Pancreas (tissue), 10 donors: ENCODE results near the gene SLC27A4. TPM values are rescaled to one million over a fixed set of nuclear protein-coding genes. Genes with fewer than 3 reads are reported as not detected.

Experiments used
- ATAC-seq, 4 donors: fragments of 200-7000 bp; cut with Tn5 transposase; one replicate each; pipeline versions ENCODE4 v1.8.0 to v1.9.1; 2020; ENCODE audit warnings: mild to moderate bottlenecking in 4 of 4, moderate library complexity in 4 of 4
- DNase-seq, 6 donors: peaks; one replicate each; pipeline ENCODE4 v3.0.0-alpha.2; 2020
- FAIRE-seq: peaks from 2 replicates; lab custom pipeline; 2012; peaks lifted over from hg19 to GRCh38; lab: Jason Lieb, UNC
- H3K27ac ChIP-seq, 4 donors: fragments of 200-600 bp; sonication (generic); 1 replicate in 3 of 4; 2 replicates in 1 of 4; pipeline versions ENCODE4 v1.5.0 to v1.8.0; 2020
- H3K27me3 ChIP-seq, 4 donors: fragments of 200-600 bp; one replicate each; pipeline ENCODE4 v1.8.0; 2021
- H3K36me3 ChIP-seq, 3 donors: fragments of 200-600 bp; sonication (generic) in 1 of 3; one replicate each; pipeline versions ENCODE4 v1.5.0 to v1.8.0; 2020 to 2021
- H3K4me1 ChIP-seq, 3 donors: fragments of 200-600 bp; one replicate each; pipeline ENCODE4 v1.8.0; 2021
- H3K4me3 ChIP-seq, 4 donors: fragments of 200-600 bp; sonication (generic) in 2 of 4; one replicate each; pipeline versions ENCODE4 v1.5.0 to v1.8.0; 2020 to 2021
- H3K9me3 ChIP-seq, 4 donors: fragments of 200-600 bp; one replicate each; pipeline ENCODE4 v1.8.0; 2021
- WGBS, 2 donors: extraction: QIAGEN DNeasy Blood & Tissue Kit; methylation state at CpG; one replicate each; pipeline ENCODE4 v1.1.7; 2013; 5-methylcytosine and 5-hydroxymethylcytosine counted together
- intact Hi-C, 3 donors: fragments of 100-400 bp; cut with DNase I; formaldehyde crosslinking; loops; one replicate each; pipeline versions ENCODE4 v1.11.1 to v1.14.2; 2022
- polyA plus RNA-seq, 2 donors: library from polyadenylated mRNA; stranded (reverse); fragments of 200-250 nt; gene quantifications; one replicate each; pipeline ENCODE4 v1.2.3, GENCODE V29; 2013
- total RNA-seq, 6 donors: library from RNA; stranded (reverse); fragmentation: NEBNext Ultra II Directional in 4 of 6; extraction: Animal tissue kit (Norgen Biotek cat#: 25700) in 4 of 6; gene quantifications; one replicate each; pipeline versions ENCODE4 v1.2.1 to v1.2.4, GENCODE V29; 2021 to 2023
- TF ChIP-seq, protein P1 (sequence below), 4 donors: fragments of 200-600 bp; sonication (generic) in 3 of 4; IDR thresholded peaks; one replicate each; pipeline versions ENCODE4 v1.5.0 to v1.8.0; 2021; ENCODE audit warnings: antibody characterized with exemption in 4 of 4
- donor health status: healthy with polysubstance abuse.
- donor health status: DM: no; HTN: no; CAD: no; lungs with moderate emphysema.
- donor health status: DM: no; HTN: no; CAD: no.
- donor health status: control.
- donor health status: control.
- donor health status: Bipolar disorder and iron deficiency.
- donor health status: DM: yes; HTN: yes; CAD: no.
- donor health status: DM: no; HTN: no; CAD: no.
- donor health status: DM: no; HTN: no; CAD: no.
- donor health status: DM: yes; HTN: yes; CAD: no.

Gene SLC27A4
- total and polyA plus RNA-seq, 8 donors, result 9.6 to 32.9 (median 13.2) TPM

DNA sequence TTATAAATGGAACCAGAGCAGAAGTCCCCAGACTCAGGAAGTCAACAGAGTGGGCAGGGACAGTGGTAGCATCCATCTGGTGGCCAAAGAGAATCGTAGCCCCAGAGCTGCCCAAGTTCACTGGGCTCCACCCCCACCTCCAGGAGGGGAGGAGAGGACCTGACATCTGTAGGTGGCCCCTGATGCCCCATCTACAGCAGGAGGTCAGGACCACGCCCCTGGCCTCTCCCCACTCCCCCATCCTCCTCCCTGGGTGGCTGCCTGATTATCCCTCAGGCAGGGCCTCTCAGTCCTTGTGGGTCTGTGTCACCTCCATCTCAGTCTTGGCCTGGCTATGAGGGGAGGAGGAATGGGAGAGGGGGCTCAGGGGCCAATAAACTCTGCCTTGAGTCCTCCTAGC lies 20.5 kb downstream of the SLC27A4 start:
- Histone ChIP-seq H3K27ac (no peak overlapping the region), H3K27me3 (no peaks in the 10 kb centered on the region), H3K4me1 (peaks cover 0 to 7% (median 6%) of the 10 kb centered on the region in 3 donors), H3K4me3 (no peak overlapping the region), H3K9me3 (no peaks in the 10 kb centered on the region), H3K36me3 (no peaks in the 10 kb centered on the region)
- DNase-seq (no peak), ATAC-seq (no peak), FAIRE-seq (no peak)
- intact Hi-C loops, result no loop called here
- TF ChIP-seq, protein P1, sequence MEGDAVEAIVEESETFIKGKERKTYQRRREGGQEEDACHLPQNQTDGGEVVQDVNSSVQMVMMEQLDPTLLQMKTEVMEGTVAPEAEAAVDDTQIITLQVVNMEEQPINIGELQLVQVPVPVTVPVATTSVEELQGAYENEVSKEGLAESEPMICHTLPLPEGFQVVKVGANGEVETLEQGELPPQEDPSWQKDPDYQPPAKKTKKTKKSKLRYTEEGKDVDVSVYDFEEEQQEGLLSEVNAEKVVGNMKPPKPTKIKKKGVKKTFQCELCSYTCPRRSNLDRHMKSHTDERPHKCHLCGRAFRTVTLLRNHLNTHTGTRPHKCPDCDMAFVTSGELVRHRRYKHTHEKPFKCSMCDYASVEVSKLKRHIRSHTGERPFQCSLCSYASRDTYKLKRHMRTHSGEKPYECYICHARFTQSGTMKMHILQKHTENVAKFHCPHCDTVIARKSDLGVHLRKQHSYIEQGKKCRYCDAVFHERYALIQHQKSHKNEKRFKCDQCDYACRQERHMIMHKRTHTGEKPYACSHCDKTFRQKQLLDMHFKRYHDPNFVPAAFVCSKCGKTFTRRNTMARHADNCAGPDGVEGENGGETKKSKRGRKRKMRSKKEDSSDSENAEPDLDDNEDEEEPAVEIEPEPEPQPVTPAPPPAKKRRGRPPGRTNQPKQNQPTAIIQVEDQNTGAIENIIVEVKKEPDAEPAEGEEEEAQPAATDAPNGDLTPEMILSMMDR (IDR thresholded peaks at IDR 0.05), result no peak
- WGBS, 2 donors, result 50 to 77% methylated on average over 2 of the region's 2 CpGs

GRCh38 chr9:128361296-128361985 lies 21.1 kb downstream of the SLC27A4 start:
- FAIRE-seq, result no peak

GRCh38 chr9:128361986-128362646 lies 21.8 kb downstream of the SLC27A4 start:
- TF ChIP-seq, protein P1 (IDR thresholded peaks at IDR 0.05), result peak; percentile 73 to 86 (median 78)
- no peaks in the 10 kb centered on the region for H3K9me3 ChIP-seq
- no peak for FAIRE-seq

More at GRCh38 chr9:128361296-128361985, 21.1 kb downstream of the SLC27A4 start:
- ATAC-seq, result peak; percentile 6 to 20 (median 10)
- Histone ChIP-seq H3K36me3 (no peaks in the 10 kb centered on the region), H3K9me3 (no peaks in the 10 kb centered on the region), H3K27ac (peak overlapping the region in 3 of 4 donors; percentile 12 to 37 (median 17)), H3K27me3 (no peaks in the 10 kb centered on the region), H3K4me1 (peaks cover 0 to 7% (median 6%) of the 10 kb centered on the region in 3 donors), H3K4me3 (peak overlapping the region in 2 of 4 donors; percentile 39 to 59)
- 46 to 53% methylated on average over 14 of the region's 14 CpGs for WGBS, 2 donors
- intact Hi-C loops, result no loop called here
- TF ChIP-seq, protein P1 (IDR thresholded peaks at IDR 0.05), result no peak
- peak in 1 of 6 donors; percentile 39 for DNase-seq

DNA sequence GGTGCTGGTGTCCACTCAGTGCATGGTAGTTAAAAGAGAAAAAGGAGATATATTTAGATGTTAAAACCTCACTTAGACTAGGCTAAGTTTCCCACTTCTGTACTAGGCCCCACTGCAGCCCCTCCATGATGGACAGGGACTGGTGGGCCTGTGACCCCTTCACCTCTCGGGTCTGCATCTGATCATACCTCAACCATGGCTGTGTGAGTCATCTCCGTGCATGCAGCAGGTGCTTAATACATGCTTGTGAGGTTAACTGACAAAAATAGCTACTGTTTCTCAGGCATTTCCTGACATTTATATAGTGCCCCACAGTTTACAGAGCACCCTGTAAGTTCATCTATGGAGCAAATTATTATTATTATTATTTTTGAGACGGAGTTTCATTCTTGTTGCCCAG lies 22.4 kb downstream of the SLC27A4 start:
- Histone ChIP-seq H3K9me3 (no peaks in the 10 kb centered on the region), H3K4me3 (no peak overlapping the region), H3K27me3 (no peaks in the 10 kb centered on the region), H3K4me1 (peaks cover 0 to 7% (median 6%) of the 10 kb centered on the region in 3 donors), H3K27ac (no peak overlapping the region), H3K36me3 (no peaks in the 10 kb centered on the region)
- TF ChIP-seq, protein P1 (IDR thresholded peaks at IDR 0.05), result no peak
- intact Hi-C loops, result no loop called here
- DNase-seq (no peak), ATAC-seq (no peak), FAIRE-seq (no peak)
- 58 to 76% methylated on average over 3 of the region's 3 CpGs for WGBS, 2 donors

More at GRCh38 chr9:128361986-128362646, 21.8 kb downstream of the SLC27A4 start:
- H3K36me3 ChIP-seq, result no peaks in the 10 kb centered on the region
- DNase-seq, result peak; percentile 76 to 92 (median 84)
- H3K4me1 ChIP-seq, result peaks cover 0 to 7% (median 6%) of the 10 kb centered on the region in 3 donors
- no peaks in the 10 kb centered on the region for H3K27me3 ChIP-seq
- ATAC-seq, result peak; percentile 91 to 98 (median 98)
- peak overlapping the region in 3 of 4 donors; percentile 12 to 37 (median 17) for H3K27ac ChIP-seq
- peak overlapping the region in 3 of 4 donors; percentile 19 to 59 (median 39) for H3K4me3 ChIP-seq
- intact Hi-C loops, result no loop called here
- 7 to 8% methylated on average over 17 to 20 of the region's 20 CpGs for WGBS, 2 donors
